Esophagus squamous epithelium (tissue), 5 donors: Measurements from ENCODE around the gene TYW3. TPM values are rescaled to one million over a fixed set of nuclear protein-coding genes. Genes with fewer than 3 reads are reported as not detected.
"Not testable (repeated sequence)": the region's sequence is repeated elsewhere in the genome, so short reads cannot be mapped to it uniquely, and the experiment has no call there.

Experiments used
- DNase-seq: peaks from one replicate; lab custom pipeline; 2025; lab: John Stamatoyannopoulos, UW
- H3K27ac ChIP-seq, 4 donors: fragments of 200-600 bp; sonication (generic); one replicate each; pipeline ENCODE4 v1.5.1; 2016 to 2019; ENCODE audit warnings: mild to moderate bottlenecking in 1 of 4
- H3K27me3 ChIP-seq, 4 donors: fragments of 200-600 bp; sonication (generic); 1 replicate in 3 of 4; 2 replicates in 1 of 4; pipeline versions ENCODE4 v1.5.1 to v1.6.0; 2017 to 2021; ENCODE audit warnings: antibody characterized with exemption in 1 of 4
- H3K36me3 ChIP-seq, 3 donors: fragments of 200-600 bp; sonication (generic); one replicate each; pipeline ENCODE4 v1.5.1; 2016 to 2019
- H3K4me1 ChIP-seq, 3 donors: fragments of 200-600 bp; sonication (generic); one replicate each; pipeline ENCODE4 v1.5.1; 2017 to 2019
- H3K4me3 ChIP-seq, 4 donors: fragments of 200-600 bp; sonication (generic); 1 replicate in 3 of 4; 2 replicates in 1 of 4; pipeline ENCODE4 v1.5.1; 2016 to 2019; ENCODE audit warnings: mild to moderate bottlenecking in 2 of 4, moderate library complexity in 1 of 4
- H3K9me3 ChIP-seq, 3 donors: fragments of 200-600 bp; sonication (generic); one replicate each; pipeline ENCODE4 v1.5.1; 2016 to 2019
- CTCF ChIP-seq, 6 experiments: fragments of 450-650 bp in 4 of 6; fragments of 200-600 bp in 2 of 6; sonication (generic) in 2 of 6; IDR thresholded peaks; one replicate each; pipeline ENCODE4 v1.5.1; 2016 to 2019; ENCODE audit warnings: antibody characterized with exemption in 6 of 6, mild to moderate bottlenecking in 4 of 6, moderate library complexity in 4 of 6
- POLR2A ChIP-seq, 4 donors: fragments of 450-650 bp; IDR thresholded peaks; one replicate each; pipeline ENCODE4 v1.6.1; 2017; ENCODE audit warnings: antibody characterized with exemption in 4 of 4, mild to moderate bottlenecking in 4 of 4, moderate library complexity in 3 of 4
- WGBS, 2 donors: methylation state at CpG; one replicate each; pipeline ENCODE4 v1.1.5; 2018; 5-methylcytosine and 5-hydroxymethylcytosine counted together
- intact Hi-C: fragments of 100-400 bp; cut with DNase I; formaldehyde crosslinking; loops from one replicate; pipeline ENCODE4 v1.15.0; 2022
- total RNA-seq, 4 donors: library from RNA; depleted of rRNA; stranded (reverse); fragments of >200 nt; gene quantifications; one replicate each; pipeline ENCODE4 v1.1.0, GENCODE V29; 2016
- donor health status: DM: yes; HTN: yes; CAD: no.

Gene TYW3
- total RNA-seq, 4 donors from 2014 or later = 6.7 to 19.6 (median 12.3) TPM

DNA sequence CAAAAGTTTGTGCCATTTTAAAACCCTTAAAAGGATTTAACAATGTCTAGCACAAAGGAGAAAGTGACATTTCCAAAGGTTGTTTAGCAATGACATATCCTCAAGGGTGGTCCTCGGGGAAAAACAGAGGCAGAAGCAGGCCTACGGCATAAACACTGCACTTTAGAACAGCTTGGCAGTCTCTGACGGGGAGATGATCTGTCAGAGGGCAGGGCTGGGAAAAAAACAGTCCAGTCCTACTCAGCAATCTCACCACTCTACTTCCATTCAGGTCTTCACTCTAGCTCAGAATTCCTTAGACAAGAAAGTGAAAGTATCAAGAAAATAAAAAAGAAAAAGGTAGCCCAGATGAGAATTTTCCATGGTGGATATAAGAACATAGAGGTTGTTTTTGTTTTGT lies 4.2 kb upstream of the TYW3 start:
- TF ChIP-seq CTCF (IDR thresholded peaks at IDR 0.05) (no peak), POLR2A (IDR thresholded peaks at IDR 0.05) (no peak)
- Histone ChIP-seq H3K27me3 (no peaks in the 10 kb centered on the region), H3K36me3 (peaks cover 0 to 13% (median 0%) of the 10 kb centered on the region in 3 donors), H3K9me3 (peaks cover 0 to 2% (median 0%) of the 10 kb centered on the region in 3 donors), H3K4me3 (no peak overlapping the region), H3K4me1 (peaks cover 12 to 29% (median 13%) of the 10 kb centered on the region in 3 donors), H3K27ac (no peak overlapping the region)
- WGBS, 2 donors = 60 to 77% methylated on average over 3 of the region's 3 CpGs
- no peak for DNase-seq
- intact Hi-C loops = no loop called here

DNA sequence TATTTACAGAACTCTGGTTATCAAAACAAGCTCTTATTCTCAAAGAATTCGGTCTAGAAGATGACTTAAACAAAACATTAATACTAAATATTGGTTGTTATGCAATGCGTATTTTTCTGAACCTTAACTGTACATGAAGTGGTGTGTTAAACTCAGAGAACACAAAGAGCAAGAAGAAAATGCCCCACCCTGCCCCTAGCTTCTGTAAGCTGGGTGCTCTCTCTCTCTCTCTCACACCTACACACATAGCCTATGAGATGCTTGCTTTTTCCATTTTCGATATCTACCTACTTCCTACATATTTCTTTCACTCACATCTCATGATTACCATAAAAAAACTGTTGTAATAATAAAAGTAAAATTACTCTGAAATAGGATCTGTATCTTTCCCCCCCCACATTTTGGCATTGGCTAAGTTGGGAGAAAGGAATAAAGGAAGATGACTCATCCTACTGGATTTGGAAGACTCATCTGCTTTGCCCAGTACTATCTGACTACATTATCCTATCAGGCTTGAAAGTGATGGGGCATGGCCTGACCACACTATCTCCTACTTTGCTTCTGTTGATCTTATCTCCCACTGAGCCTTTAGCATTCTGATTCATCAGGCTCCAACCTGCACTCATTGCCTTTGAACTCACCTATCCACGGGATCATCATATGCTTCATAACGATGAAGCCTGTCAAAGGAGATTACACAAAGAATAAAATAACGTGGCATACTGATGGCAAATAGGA lies 3.0 kb upstream of the TYW3 start:
- no peak for DNase-seq
- H3K27me3 ChIP-seq = no peaks in the 10 kb centered on the region
- H3K36me3 ChIP-seq = peaks cover 0 to 13% (median 0%) of the 10 kb centered on the region in 3 donors
- peaks cover 0 to 2% (median 0%) of the 10 kb centered on the region in 3 donors for H3K9me3 ChIP-seq
- 54 to 63% methylated on average over 6 of the region's 6 CpGs for WGBS, 2 donors
- H3K4me3 ChIP-seq = no peak overlapping the region
- H3K27ac ChIP-seq = no peak overlapping the region
- intact Hi-C loops = no loop called here
- TF ChIP-seq CTCF (IDR thresholded peaks at IDR 0.05) = no peak
- TF ChIP-seq POLR2A (IDR thresholded peaks at IDR 0.05) = no peak
- H3K4me1 ChIP-seq = peaks cover 20 to 40% (median 21%) of the 10 kb centered on the region in 3 donors

DNA sequence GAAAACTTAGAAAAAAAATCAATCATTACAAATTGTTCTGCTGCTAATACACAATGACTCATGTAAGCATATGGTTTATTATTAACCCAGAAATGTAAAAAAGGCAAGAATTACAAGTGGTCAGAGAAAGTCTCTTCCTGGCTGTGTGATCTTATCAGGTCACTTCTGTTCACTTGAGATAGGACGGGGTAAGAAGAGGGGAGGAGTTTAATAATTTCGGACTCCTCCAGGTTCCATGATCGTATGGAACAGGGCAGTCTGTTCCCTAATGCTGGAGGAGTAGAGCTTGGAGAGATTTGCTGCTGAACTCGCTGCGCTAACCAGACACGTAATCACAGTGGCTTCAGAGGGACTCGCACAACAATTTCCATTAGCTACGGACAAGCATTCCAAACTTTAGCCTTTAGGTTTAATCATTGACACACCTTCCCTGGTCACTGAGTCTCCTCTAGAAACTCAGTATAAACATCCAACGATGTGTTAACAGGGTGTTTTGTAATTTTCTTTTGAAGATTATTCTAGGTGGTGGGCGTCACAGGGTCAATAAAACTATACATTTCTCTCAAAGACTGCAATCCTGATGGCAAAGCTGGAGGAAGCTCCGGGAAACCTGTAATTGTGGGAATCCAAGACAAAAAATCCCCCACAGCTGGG lies 1.4 kb upstream of the TYW3 start:
- H3K27ac ChIP-seq = peak overlapping the region in 1 of 4 donors; percentile 83
- no peak for DNase-seq
- peaks cover 20 to 51% (median 21%) of the 10 kb centered on the region in 3 donors for H3K4me1 ChIP-seq
- WGBS, 2 donors = 72 to 79% methylated on average over 9 to 11 of the region's 11 CpGs
- H3K36me3 ChIP-seq = peaks cover 0 to 16% (median 0%) of the 10 kb centered on the region in 3 donors
- TF ChIP-seq POLR2A (IDR thresholded peaks at IDR 0.05) (no peak), CTCF (IDR thresholded peaks at IDR 0.05) (no peak)
- no peaks in the 10 kb centered on the region for H3K27me3 ChIP-seq
- peak overlapping the region in 3 of 4 donors; percentile 60 to 85 (median 64) for H3K4me3 ChIP-seq
- H3K9me3 ChIP-seq = no peaks in the 10 kb centered on the region
- intact Hi-C loops = no loop called here

DNA sequence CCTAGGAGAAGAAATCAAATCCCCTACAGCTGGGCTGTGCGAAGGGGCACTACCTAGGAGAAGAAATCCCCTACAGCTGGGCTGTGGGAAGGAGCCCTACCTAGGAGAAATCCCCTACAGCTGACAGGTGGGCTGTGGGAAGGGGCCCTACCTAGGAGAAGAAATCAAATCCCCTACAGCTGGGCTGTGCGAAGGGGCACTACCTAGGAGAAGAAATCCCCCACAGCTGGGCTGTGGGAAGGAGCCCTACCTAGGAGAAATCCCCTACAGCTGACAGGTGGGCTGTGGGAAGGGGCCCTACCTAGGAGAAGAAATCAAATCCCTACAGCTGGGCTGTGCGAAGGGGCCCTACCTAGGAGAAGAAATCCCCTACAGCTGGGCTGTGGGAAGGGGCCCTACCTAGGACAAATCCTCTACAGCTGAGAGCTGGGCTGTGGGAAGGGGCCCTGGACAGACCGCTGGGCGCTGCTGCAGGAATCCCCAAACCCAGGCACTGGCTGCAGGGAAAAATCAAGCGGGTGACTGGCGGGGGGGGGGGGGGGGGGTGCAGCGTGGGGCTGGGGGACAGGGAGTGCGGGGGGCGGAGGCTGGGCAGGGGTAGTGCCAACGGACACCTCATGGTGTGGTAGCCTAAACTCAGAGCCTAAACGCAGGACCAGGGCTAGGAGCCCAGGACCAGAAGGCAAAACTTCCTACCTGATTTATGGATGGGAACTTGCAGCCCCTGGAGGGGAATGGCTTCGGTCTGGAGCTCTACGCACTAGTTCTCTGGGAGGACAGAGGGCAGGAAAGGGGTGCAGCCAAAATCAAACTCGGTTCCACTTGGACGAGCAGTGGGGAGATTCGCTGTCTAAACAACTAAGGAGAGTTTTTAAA lies 643 bp upstream of the TYW3 start:
- H3K27ac ChIP-seq = peak overlapping the region; percentile 82 to 93 (median 86)
- H3K36me3 ChIP-seq = peaks cover 0 to 23% (median 0%) of the 10 kb centered on the region in 3 donors
- DNase-seq, intact Hi-C loops, H3K27me3 ChIP-seq, H3K9me3 ChIP-seq: not testable (repeated sequence)
- peaks cover 20 to 51% (median 21%) of the 10 kb centered on the region in 3 donors for H3K4me1 ChIP-seq
- peak overlapping the region; percentile 60 to 85 (median 66) for H3K4me3 ChIP-seq
- 15 to 28% methylated on average over 6 to 11 of the region's 17 CpGs for WGBS, 2 donors
